ENCODE results near the gene DGCR8.

Gene DGCR8

GRCh38 chr22:20127318-20127868, 47.4 kb downstream of the DGCR8 start:
- no peak for DNase-seq

DNA sequence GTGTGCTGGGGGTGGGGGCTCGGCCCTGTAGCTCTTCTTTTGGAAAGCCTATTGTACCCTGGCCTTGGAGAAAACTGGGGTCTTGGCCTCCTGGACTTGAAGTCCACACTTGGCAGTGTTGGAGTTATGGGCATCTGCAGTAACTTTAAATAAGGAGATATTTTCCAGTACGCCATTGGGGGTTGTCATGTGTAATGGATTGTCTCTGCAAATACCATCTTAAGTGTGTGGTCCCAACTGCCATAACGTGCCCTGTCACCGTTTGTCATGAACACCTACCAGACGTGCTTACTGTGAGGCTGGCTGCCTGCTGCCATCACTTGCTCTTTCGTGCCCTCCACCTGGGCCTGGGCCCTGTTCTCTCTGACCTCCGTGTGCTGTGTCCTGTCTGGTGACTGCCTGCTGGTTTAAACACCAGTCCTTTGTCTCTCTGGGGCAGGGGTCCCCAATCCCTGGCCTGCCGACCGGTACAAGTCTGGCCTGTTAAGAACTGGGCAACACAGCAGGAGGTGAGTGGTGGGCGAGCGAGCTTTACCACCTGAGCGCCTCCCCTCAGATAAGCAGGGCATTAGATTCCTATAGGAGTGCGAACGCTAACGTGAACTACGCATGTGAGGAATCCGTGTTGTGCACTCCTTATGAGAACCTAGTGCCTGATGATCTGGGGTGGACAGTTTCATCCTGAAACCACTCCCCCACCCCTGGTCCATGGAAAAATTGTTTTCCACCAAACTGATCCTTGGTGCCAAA, 48.0 kb downstream of the DGCR8 start:
- no peak for DNase-seq

DNA sequence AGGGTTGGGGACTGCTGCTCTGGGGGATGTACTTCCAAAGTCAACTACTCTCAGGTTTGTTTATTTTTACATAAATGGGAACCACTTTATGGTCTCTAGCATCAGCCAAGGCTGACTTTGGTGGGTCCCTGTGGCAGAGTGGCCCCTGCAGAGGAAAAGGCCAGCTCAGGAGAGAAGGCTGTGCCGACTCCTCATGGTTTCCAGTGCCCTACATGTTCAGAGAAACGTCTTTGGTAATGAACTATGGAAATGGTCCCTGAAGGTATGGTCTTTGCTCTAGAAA, 48.5 kb downstream of the DGCR8 start:
- DNase-seq = no peak

GRCh38 chr22:20128902-20129746, 49.1 kb downstream of the DGCR8 start:
- peak; percentile 11 for DNase-seq

DNA sequence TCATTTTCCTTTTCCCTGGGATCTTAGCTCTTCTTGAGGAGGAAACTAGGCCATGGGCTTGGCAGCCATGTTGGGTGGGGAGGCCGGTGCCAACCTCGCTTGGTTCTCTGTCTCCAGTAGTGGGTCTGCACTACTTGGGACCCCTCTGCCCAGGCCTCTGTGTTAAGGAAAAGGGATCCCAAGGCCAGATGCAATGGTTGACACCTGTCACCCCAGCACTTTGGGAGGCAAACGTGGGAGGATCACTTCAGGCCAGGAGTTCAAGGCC, 49.6 kb downstream of the DGCR8 start:
- no peak for DNase-seq

DNA sequence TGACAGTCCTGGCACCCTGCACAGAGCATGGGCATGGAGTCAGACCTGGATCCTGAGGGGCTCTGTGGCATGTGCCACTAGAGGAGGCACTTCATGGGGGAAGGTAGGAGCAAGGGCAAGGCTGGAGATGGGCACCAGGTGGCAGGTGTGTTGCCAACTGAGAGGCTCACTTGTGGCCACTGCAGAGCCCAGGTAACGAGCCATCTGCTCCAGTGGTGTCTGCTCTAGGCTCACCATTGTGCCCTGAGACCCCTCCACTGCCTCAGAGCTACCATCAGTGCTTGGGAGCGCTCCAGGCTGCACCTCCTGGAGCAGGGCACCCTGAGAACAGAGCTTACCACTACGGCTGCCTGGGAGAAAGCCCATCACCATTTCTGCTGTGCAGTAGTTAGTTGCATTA, 50.3 kb downstream of the DGCR8 start:
- DNase-seq = no peak

GRCh38 chr22:20130731-20131596, 50.9 kb downstream of the DGCR8 start:
- DNase-seq = no peak

DNA sequence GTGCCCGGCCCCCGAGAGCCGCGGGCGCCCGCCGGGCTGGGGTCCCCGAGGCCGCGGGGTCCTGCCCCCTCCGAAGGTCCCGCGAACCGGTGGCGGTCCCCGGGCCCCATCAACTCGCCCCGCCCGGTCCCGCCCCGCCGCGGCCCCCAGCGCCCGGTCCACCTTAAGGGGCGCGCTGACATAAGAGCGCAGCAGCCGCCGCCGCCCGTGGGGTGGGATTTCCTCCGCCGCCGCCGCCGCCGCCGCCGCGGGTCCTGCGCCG, 51.5 kb downstream of the DGCR8 start, which contains the start of gene ZDHHC8:
Gene ZDHHC8, plus strand, starts transcription at position 208 of the 262 bp plus-strand sequence. CDS start 144 bp downstream, outside the sequence.
- no peak for DNase-seq

GRCh38 chr22:20131859-20132685, 52.0 kb downstream of the DGCR8 start:
- DNase-seq = no peak

DNA sequence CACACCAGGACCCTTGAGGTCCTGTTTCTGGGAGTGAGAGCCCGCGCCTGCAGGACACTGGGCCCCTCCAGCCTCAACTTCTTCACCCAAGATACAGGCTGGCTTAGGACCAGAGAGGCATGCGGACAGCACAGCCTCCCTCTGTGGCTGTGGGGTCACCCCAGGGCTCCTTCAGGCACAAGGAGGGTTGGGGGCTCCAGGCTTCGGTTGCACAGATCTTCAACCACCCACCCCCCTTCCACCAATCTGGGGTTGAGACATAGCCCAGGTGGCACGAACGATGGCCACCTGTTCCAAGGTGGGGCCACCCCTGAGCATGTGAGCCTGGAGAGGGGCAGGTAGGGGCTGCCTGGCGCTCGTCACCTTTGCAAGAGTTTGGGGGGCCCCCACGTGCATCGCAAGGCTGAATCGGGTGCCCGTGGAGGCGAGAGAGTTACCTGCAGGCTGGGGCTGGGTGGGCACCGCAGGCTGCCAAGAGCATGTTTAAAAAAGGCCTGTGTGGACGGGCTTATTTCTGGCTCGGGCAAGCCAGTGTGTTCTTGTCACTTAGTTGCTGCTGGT, 52.7 kb downstream of the DGCR8 start:
- DNase-seq = no peak

DNA sequence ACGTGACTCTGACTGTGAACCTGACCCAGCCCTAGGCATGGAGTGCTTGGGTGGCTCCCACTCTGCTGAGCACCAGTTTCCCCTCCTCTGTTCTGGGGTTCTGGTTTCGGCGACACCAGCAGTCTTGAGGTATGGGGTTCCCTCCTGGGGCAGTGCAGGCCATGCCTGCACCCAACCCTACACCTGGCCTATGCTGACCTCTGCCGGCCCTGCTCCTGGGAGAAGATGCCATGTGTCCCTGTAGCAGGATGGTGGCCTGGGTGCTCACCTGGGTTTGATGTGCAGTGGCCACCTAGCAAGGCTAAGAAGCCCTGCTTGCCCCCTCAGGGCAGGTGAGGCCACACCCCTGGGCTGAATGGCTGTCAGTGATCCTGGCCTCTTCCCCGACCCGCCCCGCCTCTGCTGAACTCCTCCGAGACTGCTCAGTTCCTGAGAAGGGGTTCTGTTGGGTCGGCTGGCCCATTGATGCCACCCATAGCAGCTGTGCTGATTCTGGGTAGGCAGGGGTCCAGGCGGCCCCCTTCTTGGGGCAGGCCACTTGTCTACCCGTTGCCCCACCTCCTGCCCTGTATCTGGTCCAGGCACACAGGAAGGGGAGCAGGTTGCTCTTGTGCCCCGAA, 54.0 kb downstream of the DGCR8 start:
- DNase-seq = no peak

DNA sequence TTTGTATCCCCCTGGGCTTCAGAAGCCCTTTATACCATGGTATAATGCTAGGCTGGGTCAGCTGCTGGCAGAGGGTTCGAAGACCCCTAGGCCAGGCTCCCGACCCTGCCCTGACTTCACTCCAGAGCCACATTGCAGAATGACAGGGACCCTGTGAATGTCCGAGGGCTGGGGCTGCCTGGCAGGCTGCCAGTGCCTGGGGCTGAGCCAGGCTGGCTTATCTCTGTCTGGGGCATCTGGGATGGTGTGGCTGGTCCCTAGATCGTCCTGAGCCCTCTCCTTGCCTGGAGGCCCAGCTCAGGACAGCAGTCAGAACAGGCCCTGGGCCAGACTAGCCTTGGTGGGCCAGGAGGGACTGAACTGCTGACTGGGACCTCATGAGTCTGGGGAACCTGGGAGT, 55.2 kb downstream of the DGCR8 start:
- no peak for DNase-seq

DNA sequence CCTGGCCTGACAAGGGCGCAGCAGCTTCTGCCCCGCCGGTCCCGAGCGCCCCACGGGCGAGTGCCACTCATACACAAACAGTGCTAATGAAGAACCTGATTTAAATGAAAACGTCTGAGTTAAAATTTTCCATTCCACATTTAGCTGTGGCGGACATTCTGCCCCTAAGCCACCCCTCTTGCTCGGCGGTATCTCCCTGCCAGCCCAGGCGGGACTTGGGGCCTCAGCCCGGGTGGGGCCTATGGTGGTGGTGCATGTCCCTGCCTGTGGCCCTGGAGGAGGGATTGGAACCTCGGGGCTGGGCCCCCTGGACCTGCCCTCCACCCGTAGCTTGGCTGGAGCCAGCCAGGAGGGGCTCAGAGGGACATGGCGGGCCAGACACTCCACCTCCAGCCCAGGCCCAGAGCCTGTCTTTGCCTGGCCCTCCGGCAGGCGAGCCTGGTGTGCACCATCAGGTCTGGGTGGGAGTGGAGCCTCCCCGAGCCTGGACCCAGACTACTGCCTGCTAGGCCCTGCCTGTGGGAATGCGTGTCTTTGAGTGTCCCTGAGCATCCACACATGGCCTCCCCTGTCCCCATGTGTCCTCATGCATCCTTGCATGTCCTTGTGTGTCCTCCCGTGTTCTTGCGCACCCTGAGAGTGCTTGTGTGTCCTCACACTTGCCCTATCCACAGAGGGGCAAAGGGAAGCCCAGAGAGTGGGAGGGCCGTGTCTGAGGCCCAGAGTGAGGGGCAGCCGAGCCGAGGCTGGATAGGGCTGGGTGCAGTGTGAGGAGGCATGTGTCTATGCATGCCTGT, 56.0 kb downstream of the DGCR8 start:
- no peak for DNase-seq

- DNase-seq = no peak
Measured at GRCh38 chr22:20136603-20136873, 56.5 kb downstream of the DGCR8 start.

DNA sequence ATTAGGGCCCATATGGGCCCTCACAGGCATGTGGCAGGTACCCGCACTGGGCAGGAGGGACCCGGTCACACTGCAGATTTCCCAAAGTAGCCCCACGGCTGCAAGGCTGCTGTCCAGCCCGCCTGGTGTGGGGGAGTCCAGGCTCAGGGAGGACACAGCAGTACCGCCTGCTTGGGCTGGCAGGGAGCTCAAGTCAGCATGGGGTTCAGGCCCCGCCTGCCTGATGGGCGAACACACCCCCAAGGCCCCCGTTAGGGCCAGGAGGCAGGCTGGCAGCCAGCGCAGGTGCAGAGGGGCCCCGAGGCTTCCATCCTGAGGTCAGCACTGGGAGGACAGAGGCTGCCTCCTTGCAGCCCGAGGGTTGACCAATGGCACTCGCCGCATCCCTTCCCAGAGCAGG, 57.1 kb downstream of the DGCR8 start:
- no peak for DNase-seq

GRCh38 chr22:20137671-20138416, 57.8 kb downstream of the DGCR8 start:
- no peak for DNase-seq

GRCh38 chr22:20138417-20138738, 58.3 kb downstream of the DGCR8 start:
- DNase-seq = no peak

DNA sequence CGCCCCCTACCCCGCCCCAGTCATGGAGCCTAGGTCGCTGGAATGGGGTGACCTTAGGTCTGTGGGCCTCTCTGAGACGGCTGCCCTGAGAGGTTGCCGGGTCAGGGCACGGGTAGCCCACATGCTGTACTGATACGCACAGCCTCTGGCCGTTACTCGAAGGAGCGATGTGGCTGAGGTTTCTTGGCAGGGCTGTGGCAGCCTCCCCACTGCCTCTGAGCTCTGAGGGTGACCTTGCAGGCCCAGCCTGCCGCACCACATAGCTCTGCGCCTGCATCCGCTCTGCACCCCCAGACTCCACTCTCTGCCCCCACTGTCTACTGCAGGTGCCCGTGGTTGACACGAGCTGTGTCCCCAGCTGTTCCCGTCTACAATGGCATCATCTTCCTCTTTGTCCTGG, 58.8 kb downstream of the DGCR8 start:
- no peak for DNase-seq

DNA sequence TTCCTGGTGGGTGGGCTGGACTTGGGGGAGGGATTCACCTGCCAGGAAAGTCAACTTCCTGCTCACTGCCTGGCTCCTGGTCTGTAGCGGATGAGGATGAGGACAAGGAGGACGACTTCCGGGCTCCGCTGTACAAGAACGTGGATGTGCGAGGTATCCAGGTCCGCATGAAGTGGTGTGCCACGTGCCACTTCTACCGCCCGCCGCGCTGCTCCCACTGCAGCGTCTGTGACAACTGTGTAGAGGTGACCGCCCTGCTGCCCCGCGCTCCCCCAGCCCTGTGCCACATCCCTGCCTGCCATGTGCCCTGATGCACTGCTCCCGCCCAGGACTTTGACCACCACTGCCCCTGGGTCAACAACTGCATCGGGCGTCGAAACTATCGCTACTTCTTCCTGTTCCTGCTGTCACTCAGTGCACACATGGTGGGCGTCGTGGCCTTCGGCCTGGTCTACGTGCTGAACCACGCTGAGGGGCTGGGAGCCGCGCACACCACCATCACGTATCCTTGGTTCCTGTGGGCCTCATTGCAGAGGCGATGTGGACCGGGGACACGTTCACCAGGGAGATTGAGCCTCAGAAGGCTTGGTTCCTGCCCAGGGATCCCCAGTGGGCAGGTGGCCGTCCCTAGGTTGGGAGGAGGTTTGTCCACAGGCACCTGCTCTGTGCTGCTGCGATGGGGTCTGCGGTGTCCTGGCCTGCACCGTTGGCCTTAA, 59.5 kb downstream of the DGCR8 start:
- DNase-seq = no peak

DNA sequence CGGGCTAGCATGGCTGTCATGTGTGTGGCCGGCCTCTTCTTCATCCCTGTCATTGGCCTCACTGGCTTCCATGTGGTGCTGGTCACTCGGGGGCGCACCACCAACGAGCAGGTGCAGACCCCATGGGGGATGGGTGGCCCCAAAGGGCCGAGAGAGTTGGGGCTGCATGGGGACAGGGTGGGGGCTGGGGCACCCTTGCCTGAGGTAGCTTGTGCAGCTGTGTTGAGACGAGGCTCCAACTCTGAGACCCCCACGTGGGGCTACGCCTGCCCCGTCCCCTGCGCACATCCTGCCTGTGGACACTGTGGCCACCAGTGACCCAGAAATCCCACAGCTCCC, 60.0 kb downstream of the DGCR8 start:
- DNase-seq = no peak
